GM04504 (cell line): Measurements from ENCODE around the gene SNX20.

Experiments
- DNase-seq: peaks from one replicate; pipeline ENCODE4 v3.0.0-alpha.2; 2012; ENCODE audit warnings: low read depth

Gene SNX20

DNA sequence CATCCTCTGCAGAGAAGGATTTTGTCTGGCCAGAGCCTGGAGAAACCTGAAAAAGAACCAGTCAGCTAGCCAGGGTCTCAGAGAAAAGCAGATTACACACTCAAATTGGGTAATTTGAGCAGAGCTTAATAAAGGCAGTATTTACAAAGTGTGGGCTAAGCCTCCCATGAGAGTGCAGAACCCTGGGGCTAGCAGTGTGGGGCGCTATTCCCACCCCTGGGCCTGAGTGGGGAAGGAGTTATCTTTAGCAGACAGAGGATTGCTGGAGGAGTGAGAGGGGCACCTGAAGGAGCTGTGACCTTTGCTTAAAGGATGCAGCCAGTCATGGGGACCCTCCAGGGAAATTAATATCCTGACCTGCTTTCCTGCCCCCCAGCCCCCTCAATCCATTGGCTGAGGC is 46.2 kb downstream of the SNX20 start:
- no peak for DNase-seq

DNA sequence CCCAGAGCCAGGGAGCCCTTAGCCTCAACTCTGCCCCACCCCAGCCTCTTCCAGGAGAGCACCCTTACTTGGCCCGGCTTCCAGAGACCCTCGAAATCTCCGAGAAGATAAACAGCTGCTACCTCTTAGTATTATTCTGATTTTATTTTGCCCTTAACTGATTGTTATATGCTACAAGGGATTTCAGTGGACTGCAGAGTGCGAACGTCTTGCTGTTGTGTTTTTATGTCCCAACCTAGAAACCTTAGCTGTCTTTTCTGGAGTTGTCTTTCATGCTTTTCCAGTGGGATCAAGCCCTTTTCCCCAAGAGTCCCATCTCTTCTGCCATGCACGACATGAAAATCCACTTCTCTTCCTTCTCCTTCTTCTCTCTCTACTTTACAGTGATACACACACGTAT is 47.0 kb downstream of the SNX20 start:
- DNase-seq = no peak

- no peak for DNase-seq
These were observed 47.9 kb downstream of the SNX20 start for GRCh38 chr16:50632927-50633800.

DNA sequence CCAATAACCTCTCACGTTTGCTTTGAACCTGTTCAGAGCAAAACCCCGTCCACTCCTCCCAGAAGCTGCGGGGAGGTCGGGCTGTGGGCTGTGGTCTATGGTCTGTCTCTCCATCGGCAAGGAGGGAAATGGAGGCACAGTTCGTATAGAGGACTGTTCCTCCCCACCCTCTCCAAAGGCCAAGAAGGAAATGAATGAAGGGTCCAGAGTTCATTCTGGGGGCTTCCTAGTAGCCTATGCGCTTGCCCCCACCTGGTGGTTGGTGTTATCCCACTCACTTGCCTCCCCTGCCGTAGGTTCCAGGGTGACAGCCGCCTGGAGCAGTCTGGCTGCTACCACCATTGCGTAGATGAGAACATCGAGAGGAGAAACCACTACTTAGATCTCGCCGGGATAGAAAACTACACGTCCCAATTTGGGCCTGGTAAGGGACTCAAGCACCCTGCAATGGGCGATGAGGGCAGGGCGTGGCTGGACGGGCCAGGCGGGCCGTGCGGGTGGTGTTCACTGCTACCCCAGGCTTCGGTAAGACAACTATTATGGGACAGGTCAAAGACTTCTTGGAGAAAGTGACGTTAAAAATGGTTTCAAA is 49.0 kb downstream of the SNX20 start:
- no peak for DNase-seq

DNA sequence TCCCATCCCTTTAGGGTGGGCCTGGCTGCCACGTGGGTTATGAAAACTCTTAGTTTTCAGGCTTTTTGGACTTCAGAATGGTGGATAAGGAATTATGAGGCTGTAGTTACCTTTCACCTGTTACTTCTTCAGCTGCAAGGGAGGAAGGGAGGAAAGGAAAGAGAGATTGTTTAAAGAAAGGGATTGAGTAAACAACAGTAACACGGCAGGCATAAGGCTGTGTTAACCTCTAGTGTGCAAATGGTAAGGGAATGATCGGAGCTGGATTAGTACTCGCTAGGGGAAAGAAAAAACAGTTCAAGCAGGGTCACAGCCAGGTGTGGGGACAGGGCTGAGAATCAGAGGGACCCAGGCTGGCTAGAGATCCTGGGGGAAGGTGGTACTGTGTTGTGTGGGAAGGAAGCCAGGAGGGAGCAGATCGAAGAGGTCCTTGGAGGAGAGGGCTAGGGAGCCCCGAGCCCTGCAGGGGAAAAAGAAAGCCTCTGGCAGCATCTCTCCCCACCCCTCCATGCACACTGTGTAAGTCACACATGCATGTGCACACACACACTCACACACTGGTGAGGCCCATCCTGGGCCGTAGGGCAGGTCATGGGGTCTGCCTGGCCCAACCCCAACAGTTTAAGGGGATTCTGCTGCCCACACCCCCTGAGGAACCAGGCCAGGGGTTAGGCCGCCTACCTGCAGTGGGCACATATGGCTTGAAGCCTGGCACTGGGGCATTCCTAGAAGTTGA is 49.7 kb downstream of the SNX20 start:
- no peak for DNase-seq

DNA sequence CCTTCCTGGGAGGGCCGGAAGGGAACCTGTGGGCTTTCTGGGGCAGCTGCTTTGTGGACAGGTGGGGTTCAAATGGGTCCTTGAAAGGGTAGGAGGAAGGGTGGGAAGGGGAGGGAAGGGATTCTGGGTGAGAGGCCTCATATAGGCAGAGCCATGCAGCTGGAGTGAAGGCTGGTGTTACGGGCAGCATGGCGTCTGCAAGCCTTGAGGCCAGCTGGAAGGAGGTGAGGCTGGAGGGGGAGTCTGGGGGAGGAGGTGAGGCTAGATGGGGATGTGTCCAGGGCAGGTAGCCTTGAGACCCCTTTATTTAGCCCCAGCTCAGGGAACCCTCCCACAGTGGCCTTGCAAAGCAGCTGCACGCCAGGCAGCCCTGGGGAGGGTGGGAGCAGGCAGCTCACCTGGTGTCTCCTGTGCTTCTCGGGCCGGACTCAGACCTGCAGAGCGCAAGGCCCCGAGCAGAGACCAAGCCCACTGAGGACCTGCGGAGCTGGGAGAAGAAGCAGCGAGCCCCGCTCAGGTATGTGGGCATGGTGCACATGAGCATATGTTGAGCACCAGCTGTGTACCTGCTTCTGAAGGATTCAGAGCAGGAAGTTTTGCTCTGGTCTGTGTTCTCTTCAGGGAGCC is 50.6 kb downstream of the SNX20 start:
- no peak for DNase-seq

DNA sequence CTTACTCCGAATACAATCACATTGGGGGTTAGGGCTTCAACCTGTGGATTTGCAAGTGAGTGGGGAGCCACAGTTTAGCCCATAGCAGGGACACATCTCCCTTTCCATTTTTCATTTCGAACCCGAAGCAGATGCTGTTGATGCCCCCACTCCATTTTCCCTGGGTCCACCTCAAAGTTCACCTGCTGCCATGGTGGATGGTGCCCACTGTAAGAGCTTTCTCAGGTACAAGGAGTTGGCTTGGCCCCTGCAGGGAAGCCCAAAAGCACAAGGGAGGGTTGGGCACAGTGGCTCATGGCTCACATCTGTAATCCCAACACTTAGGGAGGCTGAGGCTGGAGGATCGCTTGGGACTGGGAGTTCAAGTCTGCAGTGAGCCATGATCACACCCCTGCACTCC is 51.8 kb downstream of the SNX20 start:
- no peak for DNase-seq

DNA sequence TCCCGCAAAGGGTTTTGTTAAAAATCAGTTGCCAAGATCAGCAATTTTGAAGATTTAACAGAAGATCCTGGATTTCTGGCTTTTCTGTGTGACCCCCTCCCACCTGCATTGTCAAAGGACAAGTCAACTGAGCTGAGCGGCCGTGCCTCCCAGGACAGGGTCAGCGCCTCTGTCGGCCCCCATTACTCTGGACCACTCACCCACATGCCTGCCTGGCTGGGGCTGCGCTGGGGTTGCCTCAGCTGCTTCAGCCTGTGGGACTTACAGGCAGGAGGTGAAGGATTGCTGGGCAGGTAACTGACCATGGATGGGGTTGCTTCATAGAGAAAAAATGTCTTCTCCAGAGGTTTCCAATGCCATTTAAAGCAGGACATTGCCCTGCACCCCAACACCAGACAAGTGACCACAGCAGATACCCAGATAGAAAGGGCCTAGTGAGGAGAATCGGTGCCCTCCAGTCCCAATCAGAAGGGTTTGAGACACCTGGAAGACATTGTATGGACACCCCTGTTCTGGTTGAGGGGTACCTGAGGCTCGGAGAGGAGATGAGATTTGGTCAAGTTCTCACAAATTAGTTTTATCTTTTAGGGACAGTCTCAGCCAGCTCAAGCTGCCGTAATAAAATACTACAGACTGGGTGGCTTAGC is 52.8 kb downstream of the SNX20 start:
- DNase-seq = no peak

- DNase-seq = no peak
These were observed 53.7 kb downstream of the SNX20 start for GRCh38 chr16:50627419-50627818.

GRCh38 chr16:50626868-50627267 is 54.2 kb downstream of the SNX20 start:
- no peak for DNase-seq

GRCh38 chr16:50625374-50625773 is 55.7 kb downstream of the SNX20 start:
- DNase-seq = no peak

DNA sequence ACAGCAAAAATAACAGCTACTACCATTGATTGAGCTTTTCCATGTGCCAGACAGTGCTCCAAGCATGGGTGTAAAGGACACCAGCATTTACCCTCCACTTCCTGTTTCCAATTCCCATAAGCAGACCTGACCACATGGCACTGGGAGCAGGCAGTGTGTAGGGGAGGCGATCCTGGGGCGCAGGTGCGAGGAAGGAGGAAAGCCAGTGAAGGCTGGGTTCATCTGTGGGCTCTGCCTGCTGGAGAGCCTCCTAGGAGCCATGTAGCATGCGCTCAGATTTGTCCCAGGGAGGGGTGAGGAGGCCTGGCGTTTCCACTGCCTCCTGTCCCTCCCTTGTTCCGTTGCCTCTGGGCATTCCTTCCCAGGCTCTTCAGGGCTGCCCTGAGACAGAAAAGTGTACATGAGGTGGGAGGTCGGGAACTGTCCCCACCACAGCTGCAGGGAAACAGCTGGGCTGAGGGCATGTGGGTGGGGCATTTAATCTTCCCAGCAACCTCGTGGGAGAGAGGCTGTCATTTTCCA is 56.6 kb downstream of the SNX20 start:
- DNase-seq = no peak

- DNase-seq = no peak
These were observed 58.3 kb downstream of the SNX20 start for GRCh38 chr16:50622643-50623369.

DNA sequence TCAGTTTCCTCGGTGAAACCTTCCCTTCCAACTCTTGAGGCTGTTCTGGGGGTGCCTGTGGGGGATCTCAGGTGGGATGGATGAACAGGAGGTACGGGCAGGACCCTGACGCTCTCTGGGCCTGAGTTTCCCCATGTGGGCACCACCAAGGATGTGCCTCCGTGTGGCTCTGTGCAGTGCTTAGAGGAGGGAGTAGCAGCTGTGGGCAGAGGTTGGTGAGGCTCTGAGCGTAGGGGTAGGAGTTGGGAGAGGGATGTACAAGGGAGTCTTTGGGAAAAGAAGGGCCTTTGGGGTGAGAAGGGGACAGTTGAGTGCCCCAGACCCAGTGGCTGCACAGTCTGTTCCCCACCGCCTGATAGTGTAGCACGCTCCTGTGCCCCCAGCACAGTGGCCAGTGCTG is 59.1 kb downstream of the SNX20 start:
- no peak for DNase-seq
